ENCODE measurements around the gene CHTOP.

Gene CHTOP

DNA sequence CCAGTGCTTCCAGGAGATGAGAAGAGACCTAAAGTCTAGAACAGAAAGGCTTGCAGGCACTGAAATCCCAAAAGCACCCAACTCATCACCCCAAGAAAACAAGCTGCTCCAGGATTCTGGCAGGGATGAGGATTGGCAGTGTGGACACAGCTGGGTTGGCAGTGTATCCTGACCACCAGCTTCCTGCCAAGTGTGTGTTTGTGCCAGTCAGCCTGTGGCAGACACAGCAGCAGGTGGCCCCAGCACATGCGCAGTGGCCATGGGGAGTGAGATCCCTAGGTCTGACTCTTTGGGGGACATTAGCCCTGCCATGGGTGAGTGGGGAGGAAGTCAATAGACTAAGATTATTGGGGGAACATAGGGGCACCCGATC lies 16.0 kb downstream of the CHTOP start:
- ChIA-PET CTCF (interaction anchor here (0.6 to 2.4 kb wide), 2 partner anchors 12 to 77 kb away, joined by 3 to 14 read pairs; no protein-coding TSS in a partner anchor), POLR2A (interaction anchor here (1.4 kb wide), 1 partner anchor 11 kb away, joined by 3 read pairs; no protein-coding TSS in a partner anchor)
- TF ChIP-seq, protein P1, sequence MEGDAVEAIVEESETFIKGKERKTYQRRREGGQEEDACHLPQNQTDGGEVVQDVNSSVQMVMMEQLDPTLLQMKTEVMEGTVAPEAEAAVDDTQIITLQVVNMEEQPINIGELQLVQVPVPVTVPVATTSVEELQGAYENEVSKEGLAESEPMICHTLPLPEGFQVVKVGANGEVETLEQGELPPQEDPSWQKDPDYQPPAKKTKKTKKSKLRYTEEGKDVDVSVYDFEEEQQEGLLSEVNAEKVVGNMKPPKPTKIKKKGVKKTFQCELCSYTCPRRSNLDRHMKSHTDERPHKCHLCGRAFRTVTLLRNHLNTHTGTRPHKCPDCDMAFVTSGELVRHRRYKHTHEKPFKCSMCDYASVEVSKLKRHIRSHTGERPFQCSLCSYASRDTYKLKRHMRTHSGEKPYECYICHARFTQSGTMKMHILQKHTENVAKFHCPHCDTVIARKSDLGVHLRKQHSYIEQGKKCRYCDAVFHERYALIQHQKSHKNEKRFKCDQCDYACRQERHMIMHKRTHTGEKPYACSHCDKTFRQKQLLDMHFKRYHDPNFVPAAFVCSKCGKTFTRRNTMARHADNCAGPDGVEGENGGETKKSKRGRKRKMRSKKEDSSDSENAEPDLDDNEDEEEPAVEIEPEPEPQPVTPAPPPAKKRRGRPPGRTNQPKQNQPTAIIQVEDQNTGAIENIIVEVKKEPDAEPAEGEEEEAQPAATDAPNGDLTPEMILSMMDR (IDR thresholded peaks at IDR 0.05; ENCODE audit: insufficient read depth, low read length, missing control alignments) = no peak
- no peak overlapping the region for H3K4me3 ChIP-seq (ENCODE audit: low read depth, low read length)
- DNase-seq (ENCODE audit: low read depth, low spot score) = no peak

- ChIA-PET POLR2A (interaction anchor here (0.6 to 1.8 kb wide), 3 partner anchors 12 to 24 kb away, joined by 3 to 6 read pairs (median 4); partner anchors contain the start of gene S100A13), CTCF (interaction anchor here (0.6 to 2.2 kb wide), 8 partner anchors 22 to 335 kb away, joined by 3 to 8 read pairs (median 3); partner anchors contain the start of genes RAB13 and S100A13)
- H3K4me3 ChIP-seq (ENCODE audit: low read depth, low read length) = no peak overlapping the region
- no peak for DNase-seq (ENCODE audit: low read depth, low spot score)
- TF ChIP-seq, protein P1 (IDR thresholded peaks at IDR 0.05; ENCODE audit: insufficient read depth, low read length, missing control alignments) = no peak
These were observed 17.9 kb downstream of the CHTOP start for GRCh38 chr1:153651771-153652170.

- ChIA-PET POLR2A (interaction anchor here (0.5 to 1.8 kb wide), 3 partner anchors 19 to 345 kb away, joined by 4 to 6 read pairs (median 5); partner anchors contain the start of genes CHTOP and S100A13), CTCF (interaction anchor here (1.2 to 2.2 kb wide), 5 partner anchors 11 to 334 kb away, joined by 3 to 8 read pairs (median 5); partner anchors contain the start of genes RAB13 and S100A13)
- TF ChIP-seq, protein P1 (IDR thresholded peaks at IDR 0.05; ENCODE audit: insufficient read depth, low read length, missing control alignments) = no peak
- H3K4me3 ChIP-seq (ENCODE audit: low read depth, low read length) = no peak overlapping the region
- no peak for DNase-seq (ENCODE audit: low read depth, low spot score)
These were observed 19.1 kb downstream of the CHTOP start for GRCh38 chr1:153652805-153653500.

GRCh38 chr1:153655333-153655732 lies 21.5 kb downstream of the CHTOP start:
- DNase-seq (ENCODE audit: low read depth, low spot score) = no peak
- TF ChIP-seq, protein P1 (IDR thresholded peaks at IDR 0.05; ENCODE audit: insufficient read depth, low read length, missing control alignments) = no peak
- ChIA-PET POLR2A (no interaction called here), CTCF (no interaction called here)
- H3K4me3 ChIP-seq (ENCODE audit: low read depth, low read length) = no peak overlapping the region

GRCh38 chr1:153658400-153659174 lies 24.7 kb downstream of the CHTOP start, which contains the start of gene SNAPIN:
TSS of gene SNAPIN (plus strand) at chr1:153658703. CDS start at chr1:153658744, 41 bp downstream.
- TF ChIP-seq, protein P1 (IDR thresholded peaks at IDR 0.05; ENCODE audit: insufficient read depth, low read length, missing control alignments) = peak; percentile 45
- ChIA-PET POLR2A (no interaction called here), CTCF (interaction anchor here (0.8 to 4.6 kb wide), 9 partner anchors 8 to 164 kb away, joined by 3 to 28 read pairs (median 5); no protein-coding TSS in a partner anchor)
- peak; percentile 23 for DNase-seq (ENCODE audit: low read depth, low spot score)
- H3K4me3 ChIP-seq (ENCODE audit: low read depth, low read length) = peak within 1 kb of the TSS; percentile 92
